ENCODE measurements around the gene ENPP3.

DNA sequence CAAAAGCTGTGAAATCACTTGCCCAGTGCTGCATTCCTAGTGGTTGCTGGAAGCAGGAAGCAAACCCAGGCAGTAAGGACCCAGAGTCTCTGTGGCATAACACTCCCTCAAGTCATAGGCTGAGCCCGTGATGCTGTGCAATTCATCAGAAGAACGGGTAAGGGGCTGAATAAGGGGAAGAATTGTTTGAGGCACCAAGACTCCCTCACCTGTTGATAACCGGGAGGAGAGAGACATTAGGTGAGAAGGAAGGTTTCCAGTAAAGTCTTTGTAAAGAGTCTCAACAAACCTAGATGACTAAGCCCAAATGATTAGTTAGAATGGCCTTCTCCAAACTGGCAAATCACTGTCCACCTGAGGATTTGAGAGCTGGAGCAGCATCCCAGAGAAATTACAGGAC, 18.3 kb downstream of the ENPP3 start:
- no peak for TF ChIP-seq GATA1 (IDR thresholded peaks at IDR 0.05; ENCODE audit: low read depth, low read length)
- TF ChIP-seq POLR2A (IDR thresholded peaks at IDR 0.05; ENCODE audit: low read length): no peak
